ENCODE data around the gene GPR158. TPM values are rescaled to one million over a fixed set of nuclear protein-coding genes. Genes with fewer than 3 reads are reported as not detected.
"Not testable (repeated sequence)": the region's sequence is repeated elsewhere in the genome, so short reads cannot be mapped to it uniquely, and the experiment has no call there.

Gene GPR158
- total and polyA plus RNA-seq, 2 experiments from 2014 or later = 0.18 to 0.61 TPM

DNA sequence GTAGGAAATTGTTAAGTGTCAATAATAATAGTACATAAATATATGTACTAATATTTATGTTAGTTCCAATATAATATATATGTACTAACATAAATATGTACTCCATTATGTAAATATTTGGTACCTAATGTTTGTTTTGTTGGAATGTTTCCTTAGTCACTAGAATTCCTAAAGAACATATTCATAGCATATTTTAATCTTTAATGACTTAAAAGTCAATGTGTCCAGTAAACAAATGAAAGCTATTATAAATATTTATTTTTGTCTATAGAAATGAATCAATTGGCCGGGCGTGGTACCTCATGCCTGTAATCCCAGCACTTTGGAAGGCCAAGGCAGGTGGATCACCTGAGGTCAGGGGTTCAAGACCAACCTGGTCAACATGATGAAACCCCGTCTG, 153.6 kb downstream of the GPR158 start:
- Histone ChIP-seq H3K36me3 (no peaks in the 10 kb centered on the region), H3K27me3 (no peaks in the 10 kb centered on the region), H3K4me3 (no peak overlapping the region), H3K9me3 (ENCODE audit: low read depth) (no peaks in the 10 kb centered on the region), H3K27ac (no peak overlapping the region), H3K4me1 (ENCODE audit: low read depth) (no peaks in the 10 kb centered on the region)
- DNase-seq (ENCODE audit: low read depth in 1 of 2, low spot score in 1 of 2) = no peak
- TF ChIP-seq, protein P1, sequence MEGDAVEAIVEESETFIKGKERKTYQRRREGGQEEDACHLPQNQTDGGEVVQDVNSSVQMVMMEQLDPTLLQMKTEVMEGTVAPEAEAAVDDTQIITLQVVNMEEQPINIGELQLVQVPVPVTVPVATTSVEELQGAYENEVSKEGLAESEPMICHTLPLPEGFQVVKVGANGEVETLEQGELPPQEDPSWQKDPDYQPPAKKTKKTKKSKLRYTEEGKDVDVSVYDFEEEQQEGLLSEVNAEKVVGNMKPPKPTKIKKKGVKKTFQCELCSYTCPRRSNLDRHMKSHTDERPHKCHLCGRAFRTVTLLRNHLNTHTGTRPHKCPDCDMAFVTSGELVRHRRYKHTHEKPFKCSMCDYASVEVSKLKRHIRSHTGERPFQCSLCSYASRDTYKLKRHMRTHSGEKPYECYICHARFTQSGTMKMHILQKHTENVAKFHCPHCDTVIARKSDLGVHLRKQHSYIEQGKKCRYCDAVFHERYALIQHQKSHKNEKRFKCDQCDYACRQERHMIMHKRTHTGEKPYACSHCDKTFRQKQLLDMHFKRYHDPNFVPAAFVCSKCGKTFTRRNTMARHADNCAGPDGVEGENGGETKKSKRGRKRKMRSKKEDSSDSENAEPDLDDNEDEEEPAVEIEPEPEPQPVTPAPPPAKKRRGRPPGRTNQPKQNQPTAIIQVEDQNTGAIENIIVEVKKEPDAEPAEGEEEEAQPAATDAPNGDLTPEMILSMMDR (IDR thresholded peaks at IDR 0.05; ENCODE audit: low read depth, low read length) = no peak

DNA sequence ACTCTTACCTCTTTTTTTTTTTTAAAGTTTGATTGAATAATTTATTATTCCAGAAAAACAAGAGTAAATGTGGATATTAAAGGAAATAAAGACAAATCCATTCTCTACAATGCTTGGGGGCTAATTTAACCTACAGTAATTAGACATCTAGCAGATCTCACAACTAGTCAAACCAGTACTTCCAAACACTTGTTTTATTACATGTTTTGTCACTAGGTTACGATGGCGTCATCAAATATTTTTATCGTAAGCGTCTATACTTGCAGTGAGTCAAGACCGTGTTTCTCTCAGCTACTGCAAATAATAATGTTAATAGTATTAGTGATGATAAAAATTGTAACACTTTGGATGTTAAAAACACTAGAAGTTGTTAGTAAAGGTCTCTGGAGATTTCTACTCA, 154.8 kb downstream of the GPR158 start:
- not testable (repeated sequence) for H3K27ac ChIP-seq; H3K4me1 ChIP-seq (ENCODE audit: low read depth); DNase-seq (ENCODE audit: low read depth in 1 of 2, low spot score in 1 of 2); H3K4me3 ChIP-seq; H3K9me3 ChIP-seq (ENCODE audit: low read depth); H3K36me3 ChIP-seq; H3K27me3 ChIP-seq

DNA sequence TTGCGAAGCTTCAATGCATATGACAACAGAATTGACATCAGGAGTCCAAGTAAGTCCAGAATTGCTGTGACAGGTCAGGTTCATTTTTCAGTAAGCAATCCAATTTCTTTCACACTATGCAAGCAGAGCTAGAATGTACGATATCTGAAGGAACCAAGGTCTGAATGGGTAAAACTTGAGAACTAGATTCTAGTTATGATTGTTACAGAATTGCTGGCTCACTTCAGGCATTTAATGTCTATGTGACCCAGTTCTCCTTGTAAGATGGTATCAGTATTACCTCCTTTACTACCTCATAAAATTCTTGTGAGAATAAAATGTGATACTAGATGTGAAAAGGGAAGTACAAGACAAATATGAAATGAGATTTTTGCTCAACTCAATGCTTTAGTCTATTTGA, 159.6 kb downstream of the GPR158 start:
- Histone ChIP-seq H3K9me3 (ENCODE audit: low read depth) (no peaks in the 10 kb centered on the region), H3K36me3 (no peaks in the 10 kb centered on the region), H3K4me1 (ENCODE audit: low read depth) (no peaks in the 10 kb centered on the region), H3K4me3 (no peak overlapping the region), H3K27me3 (no peaks in the 10 kb centered on the region), H3K27ac (no peak overlapping the region)
- TF ChIP-seq, protein P1 (IDR thresholded peaks at IDR 0.05; ENCODE audit: low read depth, low read length) = no peak
- no peak for DNase-seq (ENCODE audit: low read depth in 1 of 2, low spot score in 1 of 2)

DNA sequence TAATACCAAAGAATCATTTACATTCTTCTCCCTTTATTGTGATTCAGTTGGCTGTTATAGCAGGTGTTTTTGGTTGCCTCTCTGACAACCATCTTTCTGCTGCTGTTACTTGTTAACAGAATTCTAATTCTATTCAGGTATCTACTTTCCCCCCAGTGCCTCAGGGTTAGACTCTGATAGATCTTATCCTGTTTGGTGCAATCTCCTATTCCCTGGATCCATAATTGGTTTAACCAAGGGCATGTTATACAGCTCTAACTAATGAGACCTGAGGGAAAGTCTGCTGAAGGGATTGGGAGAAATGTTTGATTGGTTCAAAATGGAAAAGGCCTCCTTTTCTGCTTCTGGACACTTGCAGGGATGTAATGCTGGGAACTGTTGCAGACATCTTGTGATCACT, 161.5 kb downstream of the GPR158 start:
- Histone ChIP-seq H3K9me3 (ENCODE audit: low read depth) (no peaks in the 10 kb centered on the region), H3K27me3 (no peaks in the 10 kb centered on the region), H3K4me1 (ENCODE audit: low read depth) (no peaks in the 10 kb centered on the region), H3K36me3 (no peaks in the 10 kb centered on the region), H3K27ac (no peak overlapping the region), H3K4me3 (no peak overlapping the region)
- TF ChIP-seq, protein P1 (IDR thresholded peaks at IDR 0.05; ENCODE audit: low read depth, low read length) = no peak
- DNase-seq (ENCODE audit: low read depth in 1 of 2, low spot score in 1 of 2) = no peak

DNA sequence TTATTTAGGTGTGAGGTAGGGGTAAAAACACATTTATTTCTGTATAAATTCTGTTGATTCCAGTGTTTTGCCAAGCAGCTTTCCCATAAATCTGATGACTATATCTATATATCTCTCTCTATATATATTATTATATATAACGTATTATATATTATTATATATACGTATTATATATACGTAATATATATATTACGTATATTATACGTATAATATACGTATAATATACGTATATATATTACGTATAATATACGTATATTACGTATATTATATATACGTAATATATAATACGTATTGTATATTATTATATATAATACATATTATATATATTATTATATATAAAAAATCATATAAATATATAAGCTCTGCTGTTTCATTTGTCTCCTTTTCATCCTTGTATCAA, 163.5 kb downstream of the GPR158 start:
- no peaks in the 10 kb centered on the region for H3K4me1 ChIP-seq (ENCODE audit: low read depth)
- no peaks in the 10 kb centered on the region for H3K36me3 ChIP-seq
- H3K9me3 ChIP-seq (ENCODE audit: low read depth) = no peaks in the 10 kb centered on the region
- no peak overlapping the region for H3K27ac ChIP-seq
- H3K4me3 ChIP-seq = no peak overlapping the region
- TF ChIP-seq, protein P1 (IDR thresholded peaks at IDR 0.05; ENCODE audit: low read depth, low read length) = no peak
- DNase-seq (ENCODE audit: low read depth in 1 of 2, low spot score in 1 of 2) = no peak
- H3K27me3 ChIP-seq = no peaks in the 10 kb centered on the region

DNA sequence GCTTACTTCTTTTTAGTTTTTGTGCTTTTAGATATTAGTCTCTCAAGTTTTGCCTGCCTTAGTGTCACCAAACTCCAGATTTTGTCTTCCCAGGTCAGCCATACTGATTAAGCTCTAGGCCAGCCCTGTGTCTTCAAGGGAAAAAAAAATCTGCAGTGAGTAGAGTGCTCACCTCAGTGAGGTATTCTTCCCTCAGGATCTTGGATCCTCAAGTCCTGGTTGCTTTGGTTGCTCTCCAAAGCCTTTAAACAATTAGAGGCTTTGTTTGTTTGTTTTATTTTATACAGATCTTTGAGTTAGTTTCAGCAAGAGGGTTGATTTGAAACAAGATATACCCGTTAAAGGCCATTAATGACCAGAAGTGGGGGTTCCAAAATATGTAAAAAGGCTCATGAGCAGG, 165.2 kb downstream of the GPR158 start:
- no peaks in the 10 kb centered on the region for H3K9me3 ChIP-seq (ENCODE audit: low read depth)
- no peaks in the 10 kb centered on the region for H3K36me3 ChIP-seq
- no peak overlapping the region for H3K27ac ChIP-seq
- TF ChIP-seq, protein P1 (IDR thresholded peaks at IDR 0.05; ENCODE audit: low read depth, low read length) = no peak
- no peaks in the 10 kb centered on the region for H3K27me3 ChIP-seq
- no peak overlapping the region for H3K4me3 ChIP-seq
- no peak for DNase-seq (ENCODE audit: low read depth in 1 of 2, low spot score in 1 of 2)
- no peaks in the 10 kb centered on the region for H3K4me1 ChIP-seq (ENCODE audit: low read depth)

Measured in cardiac muscle cell (in vitro differentiated cells and primary cell).